ENCODE results near the gene ACSL1. TPM values are rescaled to one million over a fixed set of nuclear protein-coding genes. Genes with fewer than 3 reads are reported as not detected.

Gene ACSL1
- total RNA-seq, 2 experiments from 2014 or later = 24.3 to 32.9 TPM

DNA sequence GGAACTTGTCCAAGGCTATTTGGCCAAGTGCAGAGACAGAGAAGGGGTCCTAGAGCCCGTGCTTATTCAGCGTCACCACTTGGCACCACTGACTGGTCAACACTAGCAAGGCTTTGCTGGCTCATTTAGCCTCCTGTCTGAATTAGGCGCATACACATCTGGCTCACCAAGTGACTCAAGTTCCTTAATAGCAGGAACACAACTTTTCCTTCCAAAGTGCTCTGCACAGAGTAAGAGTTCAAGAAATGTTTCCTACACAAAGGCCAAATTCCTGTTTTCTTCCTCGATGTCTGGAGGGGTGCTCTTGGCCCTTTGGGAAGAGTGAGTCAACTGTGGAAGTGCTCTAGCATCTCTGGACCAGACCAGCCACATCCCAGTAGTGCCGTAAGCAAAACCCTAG, 65.1 kb downstream of the ACSL1 start:
- no peak overlapping the region for H2AFZ ChIP-seq (ENCODE audit: low read length)
- no peaks in the 10 kb centered on the region for H3K79me2 ChIP-seq (ENCODE audit: insufficient read depth, low read depth, low read length)
- BruUV-seq (replicated peaks) = no TSS peak
- no peak overlapping the region for H3K4me2 ChIP-seq (ENCODE audit: low read length)
- H3K27ac ChIP-seq (ENCODE audit: low read depth, low read length, poor library complexity, severe bottlenecking) = no peak overlapping the region
- no peaks in the 10 kb centered on the region for H3K4me1 ChIP-seq (ENCODE audit: insufficient read depth, low read length, poor library complexity, severe bottlenecking)
- H3K9me2 ChIP-seq (ENCODE audit: insufficient read depth, low read length) = no peaks in the 10 kb centered on the region
- H3K9me3 ChIP-seq (ENCODE audit: low read length) = no peaks in the 10 kb centered on the region
- intact Hi-C loops (cut with micrococcal nuclease; ENCODE audit: unreplicated experiment) = no loop called here
- ChIA-PET POLR2A (interaction anchor here (1.2 kb wide), 1 partner anchor 26 kb away, joined by 7 read pairs; no protein-coding TSS in a partner anchor), CTCF (ENCODE audit: unreplicated experiment) (no interaction called here)
- H4K20me1 ChIP-seq (ENCODE audit: insufficient read depth, low read length) = no peaks in the 10 kb centered on the region
- TF ChIP-seq, protein P1, sequence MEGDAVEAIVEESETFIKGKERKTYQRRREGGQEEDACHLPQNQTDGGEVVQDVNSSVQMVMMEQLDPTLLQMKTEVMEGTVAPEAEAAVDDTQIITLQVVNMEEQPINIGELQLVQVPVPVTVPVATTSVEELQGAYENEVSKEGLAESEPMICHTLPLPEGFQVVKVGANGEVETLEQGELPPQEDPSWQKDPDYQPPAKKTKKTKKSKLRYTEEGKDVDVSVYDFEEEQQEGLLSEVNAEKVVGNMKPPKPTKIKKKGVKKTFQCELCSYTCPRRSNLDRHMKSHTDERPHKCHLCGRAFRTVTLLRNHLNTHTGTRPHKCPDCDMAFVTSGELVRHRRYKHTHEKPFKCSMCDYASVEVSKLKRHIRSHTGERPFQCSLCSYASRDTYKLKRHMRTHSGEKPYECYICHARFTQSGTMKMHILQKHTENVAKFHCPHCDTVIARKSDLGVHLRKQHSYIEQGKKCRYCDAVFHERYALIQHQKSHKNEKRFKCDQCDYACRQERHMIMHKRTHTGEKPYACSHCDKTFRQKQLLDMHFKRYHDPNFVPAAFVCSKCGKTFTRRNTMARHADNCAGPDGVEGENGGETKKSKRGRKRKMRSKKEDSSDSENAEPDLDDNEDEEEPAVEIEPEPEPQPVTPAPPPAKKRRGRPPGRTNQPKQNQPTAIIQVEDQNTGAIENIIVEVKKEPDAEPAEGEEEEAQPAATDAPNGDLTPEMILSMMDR (conservative IDR thresholded peaks at IDR 0.05; ENCODE audit: low read length) = no peak
- no peak for TF ChIP-seq EZH2phosphoT487 (IDR thresholded peaks at IDR 0.05; ENCODE audit: borderline replicate concordance, low read depth, low read length)
- DNase-seq (ENCODE audit: low spot score) = no peak
- no peak overlapping the region for H3K4me3 ChIP-seq (ENCODE audit: low read depth, low read length, poor library complexity, severe bottlenecking)
- peaks cover 70% of the 10 kb centered on the region for H3K36me3 ChIP-seq (ENCODE audit: insufficient read depth, low read length)

- H3K4me2 ChIP-seq (ENCODE audit: low read length) = no peak overlapping the region
- H4K20me1 ChIP-seq (ENCODE audit: insufficient read depth, low read length) = no peaks in the 10 kb centered on the region
- peaks cover 75% of the 10 kb centered on the region for H3K36me3 ChIP-seq (ENCODE audit: insufficient read depth, low read length)
- CTCF ChIA-PET (ENCODE audit: unreplicated experiment) = no interaction called here
- no peak for DNase-seq (ENCODE audit: low spot score)
- H3K9me3 ChIP-seq (ENCODE audit: low read length) = no peaks in the 10 kb centered on the region
- TF ChIP-seq EZH2phosphoT487 (IDR thresholded peaks at IDR 0.05; ENCODE audit: borderline replicate concordance, low read depth, low read length) = no peak
- TF ChIP-seq, protein P1 (conservative IDR thresholded peaks at IDR 0.05; ENCODE audit: low read length) = no peak
- intact Hi-C loops (cut with micrococcal nuclease; ENCODE audit: unreplicated experiment) = no loop called here
- no peak overlapping the region for H2AFZ ChIP-seq (ENCODE audit: low read length)
- no peak overlapping the region for H3K4me3 ChIP-seq (ENCODE audit: low read depth, low read length, poor library complexity, severe bottlenecking)
- H3K4me1 ChIP-seq (ENCODE audit: insufficient read depth, low read length, poor library complexity, severe bottlenecking) = no peaks in the 10 kb centered on the region
- H3K79me2 ChIP-seq (ENCODE audit: insufficient read depth, low read depth, low read length) = no peaks in the 10 kb centered on the region
- POLR2A ChIA-PET = interaction anchor here (0.7 kb wide), 1 partner anchor 97 kb away, joined by 4 read pairs; no protein-coding TSS in a partner anchor
- no peak overlapping the region for H3K27ac ChIP-seq (ENCODE audit: low read depth, low read length, poor library complexity, severe bottlenecking)
- no TSS peak for BruUV-seq (replicated peaks)
- no peaks in the 10 kb centered on the region for H3K9me2 ChIP-seq (ENCODE audit: insufficient read depth, low read length)
These were observed 68.0 kb downstream of the ACSL1 start for GRCh38 chr4:184757810-184758209.

GRCh38 chr4:184756399-184756798, 69.4 kb downstream of the ACSL1 start:
- ChIA-PET POLR2A (interaction anchor here (0.6 kb wide), 1 partner anchor 223 kb away, joined by 3 read pairs; no protein-coding TSS in a partner anchor), CTCF (ENCODE audit: unreplicated experiment) (no interaction called here)
- Histone ChIP-seq H2AFZ (ENCODE audit: low read length) (no peak overlapping the region), H4K20me1 (ENCODE audit: insufficient read depth, low read length) (no peaks in the 10 kb centered on the region), H3K9me2 (ENCODE audit: insufficient read depth, low read length) (no peaks in the 10 kb centered on the region), H3K4me3 (ENCODE audit: low read depth, low read length, poor library complexity, severe bottlenecking) (no peak overlapping the region), H3K79me2 (ENCODE audit: insufficient read depth, low read depth, low read length) (no peaks in the 10 kb centered on the region), H3K4me2 (ENCODE audit: low read length) (no peak overlapping the region), H3K4me1 (ENCODE audit: insufficient read depth, low read length, poor library complexity, severe bottlenecking) (no peaks in the 10 kb centered on the region), H3K9me3 (ENCODE audit: low read length) (no peaks in the 10 kb centered on the region), H3K36me3 (ENCODE audit: insufficient read depth, low read length) (peaks cover 62% of the 10 kb centered on the region), H3K27ac (ENCODE audit: low read depth, low read length, poor library complexity, severe bottlenecking) (no peak overlapping the region)
- no peak for TF ChIP-seq EZH2phosphoT487 (IDR thresholded peaks at IDR 0.05; ENCODE audit: borderline replicate concordance, low read depth, low read length)
- TF ChIP-seq, protein P1 (conservative IDR thresholded peaks at IDR 0.05; ENCODE audit: low read length) = no peak
- no TSS peak for BruUV-seq (replicated peaks)
- DNase-seq (ENCODE audit: low spot score) = no peak
- intact Hi-C loops (cut with micrococcal nuclease; ENCODE audit: unreplicated experiment) = no loop called here

All from OCI-LY7 (cell line).